C4-2B (cell line): ENCODE results near the gene HECA.
"Not testable (repeated sequence)": the region's sequence is repeated elsewhere in the genome, so short reads cannot be mapped to it uniquely, and the experiment has no call there.

ENCODE experiments used
- H3K27ac ChIP-seq: fragments of 450-650 bp; 2 replicates; pipeline ENCODE4 v1.5.1; 2017
- ZFX ChIP-seq: fragments of 450-650 bp; IDR thresholded peaks from 2 replicates; pipeline ENCODE4 v1.6.1; 2017
- TF ChIP-seq, protein P1 (sequence below): fragments of 450-650 bp; conservative IDR thresholded peaks from 2 replicates; pipeline ENCODE4 v1.5.1; 2017; ENCODE audit warnings: mild to moderate bottlenecking

The HECA gene

DNA sequence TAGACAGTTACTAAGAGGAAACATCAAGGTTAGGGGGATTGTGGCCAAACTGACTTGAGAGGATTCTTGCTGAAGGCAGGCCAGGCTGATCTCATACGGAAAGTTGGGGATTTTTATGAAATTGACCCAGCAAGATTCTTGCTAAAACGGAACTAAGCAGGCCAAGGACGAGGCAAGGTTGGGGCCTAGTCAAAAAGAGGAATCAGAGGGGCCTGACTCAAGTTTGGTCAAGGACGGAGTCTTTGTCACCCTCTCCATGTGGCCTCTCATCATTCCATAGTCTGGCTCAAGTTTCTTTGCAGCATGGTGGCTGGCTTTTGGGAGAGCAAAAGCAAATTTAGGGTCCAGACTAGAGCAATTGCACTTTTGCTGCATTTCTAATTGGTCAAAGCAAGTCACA, 7.9 kb upstream of the HECA start:
- no peak overlapping the region for H3K27ac ChIP-seq
- no peak for TF ChIP-seq ZFX

DNA sequence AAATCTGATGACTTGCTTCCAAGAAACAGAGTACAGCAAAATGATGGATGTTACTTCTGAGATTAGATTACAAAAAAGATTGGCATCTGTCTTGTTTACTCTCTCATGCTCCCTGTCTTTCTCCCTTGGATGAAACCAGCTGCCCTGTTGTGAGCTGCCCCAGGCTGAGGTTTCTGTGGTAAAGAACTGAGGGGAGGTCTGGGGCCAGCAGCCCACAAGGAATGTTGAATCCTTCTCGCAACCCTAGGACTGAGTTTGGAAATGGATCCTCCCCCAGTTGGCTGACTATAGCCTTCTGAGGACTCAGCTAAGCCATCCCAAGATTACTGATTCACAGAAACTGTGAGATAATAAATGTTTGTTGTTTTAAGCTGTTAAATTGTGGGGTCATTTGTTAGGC, 5.6 kb upstream of the HECA start:
- TF ChIP-seq, protein P1, sequence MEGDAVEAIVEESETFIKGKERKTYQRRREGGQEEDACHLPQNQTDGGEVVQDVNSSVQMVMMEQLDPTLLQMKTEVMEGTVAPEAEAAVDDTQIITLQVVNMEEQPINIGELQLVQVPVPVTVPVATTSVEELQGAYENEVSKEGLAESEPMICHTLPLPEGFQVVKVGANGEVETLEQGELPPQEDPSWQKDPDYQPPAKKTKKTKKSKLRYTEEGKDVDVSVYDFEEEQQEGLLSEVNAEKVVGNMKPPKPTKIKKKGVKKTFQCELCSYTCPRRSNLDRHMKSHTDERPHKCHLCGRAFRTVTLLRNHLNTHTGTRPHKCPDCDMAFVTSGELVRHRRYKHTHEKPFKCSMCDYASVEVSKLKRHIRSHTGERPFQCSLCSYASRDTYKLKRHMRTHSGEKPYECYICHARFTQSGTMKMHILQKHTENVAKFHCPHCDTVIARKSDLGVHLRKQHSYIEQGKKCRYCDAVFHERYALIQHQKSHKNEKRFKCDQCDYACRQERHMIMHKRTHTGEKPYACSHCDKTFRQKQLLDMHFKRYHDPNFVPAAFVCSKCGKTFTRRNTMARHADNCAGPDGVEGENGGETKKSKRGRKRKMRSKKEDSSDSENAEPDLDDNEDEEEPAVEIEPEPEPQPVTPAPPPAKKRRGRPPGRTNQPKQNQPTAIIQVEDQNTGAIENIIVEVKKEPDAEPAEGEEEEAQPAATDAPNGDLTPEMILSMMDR, result no peak
- no peak for TF ChIP-seq ZFX
- H3K27ac ChIP-seq, result no peak overlapping the region

DNA sequence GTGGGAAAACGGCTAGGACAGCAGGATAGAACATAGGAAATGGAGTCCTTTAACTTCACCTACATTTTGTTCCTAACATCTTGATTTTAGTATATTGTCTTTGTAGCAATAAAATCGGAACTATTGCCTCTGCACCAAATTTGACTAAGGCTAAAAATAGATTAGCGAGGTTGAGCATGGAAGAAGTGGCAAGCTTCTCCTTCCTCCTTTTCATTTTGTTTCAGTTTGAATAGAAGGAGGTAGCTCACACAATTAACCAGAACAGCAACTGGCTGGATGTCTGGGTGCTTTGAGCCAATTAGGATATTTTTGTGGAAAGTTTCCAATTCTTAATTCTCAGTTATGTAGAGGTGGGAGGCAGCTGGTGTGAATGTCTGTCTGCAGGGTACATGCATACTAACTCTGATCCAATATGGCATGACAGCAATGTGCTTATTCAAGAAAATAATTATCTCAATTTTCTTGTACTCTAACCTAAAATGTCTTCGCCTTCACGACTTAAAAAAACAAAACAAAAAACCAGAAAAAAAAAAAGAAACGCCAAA, 3.1 kb upstream of the HECA start:
- H3K27ac ChIP-seq, result no peak overlapping the region
- TF ChIP-seq ZFX, result no peak
- TF ChIP-seq, protein P1, result no peak

DNA sequence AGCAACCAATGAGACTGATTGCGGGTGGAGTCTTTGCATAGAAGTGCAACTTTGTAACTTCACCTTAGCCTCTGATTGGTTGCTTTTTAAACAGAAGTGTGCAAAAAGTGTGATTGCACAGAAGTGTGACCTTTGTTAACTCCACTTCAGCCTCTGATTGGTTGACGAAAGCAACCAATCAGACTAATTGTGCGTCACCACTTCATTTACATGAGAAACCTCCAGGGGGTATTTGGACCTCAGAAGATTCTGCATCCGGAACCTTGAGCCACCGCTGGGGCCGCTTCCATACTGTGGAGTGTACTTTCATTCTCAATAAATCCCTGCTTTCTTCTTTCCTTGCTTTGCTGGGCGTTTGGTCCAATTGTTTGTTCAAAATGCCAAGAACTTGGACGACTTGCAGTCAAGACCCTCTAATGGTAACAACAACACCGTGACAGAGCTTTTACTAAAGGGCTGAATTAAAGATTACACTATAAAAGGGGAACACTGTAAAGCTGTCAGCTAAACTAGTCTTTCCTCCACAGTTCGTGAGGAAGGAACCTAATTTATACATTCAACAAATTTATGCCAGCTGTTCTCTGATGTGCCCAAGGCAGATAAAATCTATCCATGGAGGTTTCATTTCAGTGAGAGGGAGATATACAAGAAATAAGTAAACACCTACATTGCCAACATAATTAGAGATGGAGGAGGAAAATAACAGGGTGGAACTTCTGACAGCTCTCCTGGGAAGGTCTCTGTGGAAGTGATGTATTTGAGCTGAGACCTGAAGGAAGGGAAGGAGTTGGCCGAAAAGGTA, 1.4 kb upstream of the HECA start:
- H3K27ac ChIP-seq, result no peak overlapping the region
- TF ChIP-seq, protein P1, result no peak
- no peak for TF ChIP-seq ZFX

DNA sequence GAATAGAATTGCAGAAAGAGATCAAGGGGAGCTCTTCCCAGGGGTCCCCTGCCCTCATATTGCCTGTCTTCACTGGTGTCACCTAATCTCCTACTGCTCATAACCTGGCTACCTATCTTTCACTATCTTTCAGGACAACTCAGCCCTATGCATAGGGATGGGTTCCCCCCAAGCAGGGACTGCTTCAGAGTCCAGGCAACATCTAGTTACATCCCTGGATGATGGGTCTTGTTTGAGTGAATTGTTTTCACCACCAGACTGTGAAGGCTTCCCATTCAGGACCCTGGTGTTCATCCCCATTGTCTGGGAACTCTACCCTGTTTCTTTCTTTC, 850 bp upstream of the HECA start:
- H3K27ac ChIP-seq, result no peak overlapping the region
- TF ChIP-seq, protein P1, result no peak
- TF ChIP-seq ZFX, result no peak

DNA sequence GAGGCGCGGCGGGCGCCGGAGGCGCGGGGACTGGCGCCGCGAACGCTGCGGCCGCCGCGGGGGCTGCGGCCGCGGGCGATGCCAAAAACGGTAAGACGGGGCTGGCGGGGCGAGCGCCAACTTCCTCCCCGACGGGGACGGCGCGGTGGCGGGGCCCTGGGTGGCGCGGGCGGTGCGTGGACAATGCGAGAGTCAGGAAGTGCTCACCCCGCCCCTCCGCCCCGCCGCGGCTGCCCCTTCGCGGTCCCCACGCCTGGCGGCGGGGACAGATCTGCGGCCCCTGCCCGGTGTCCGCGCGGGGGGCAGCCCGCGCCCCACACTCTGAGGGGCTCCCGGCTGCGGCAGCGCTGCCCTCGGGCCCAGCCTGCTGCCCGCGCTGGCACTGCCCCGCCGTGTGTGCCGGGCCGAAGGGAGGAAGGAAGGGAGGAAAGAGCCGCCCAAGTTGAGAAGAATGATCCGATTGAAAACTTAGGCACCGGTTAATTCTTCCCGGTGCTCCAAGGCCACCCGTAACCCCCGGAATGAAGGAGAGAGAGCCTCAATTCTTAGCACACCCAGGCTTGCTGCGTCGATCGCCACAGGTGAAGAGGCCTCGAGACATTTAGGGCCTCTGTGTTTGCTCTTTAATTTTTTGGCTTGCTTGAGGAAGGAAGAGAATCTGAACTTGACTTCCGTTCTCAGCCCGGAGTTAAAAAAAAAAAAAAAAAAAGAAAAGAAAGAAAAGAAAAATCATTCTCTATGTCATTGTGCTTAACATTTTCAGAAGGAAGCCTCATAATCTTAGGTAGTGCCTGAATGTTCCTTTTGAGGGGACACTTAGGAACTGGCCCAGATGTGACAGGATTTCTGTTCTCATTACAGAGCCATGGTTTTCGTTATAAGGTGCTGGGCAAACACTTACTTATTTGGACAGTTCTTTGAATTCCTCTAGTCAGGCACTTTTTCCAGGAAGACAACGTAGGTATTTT, 982 bp downstream of the HECA start:
- H3K27ac ChIP-seq, result peak overlapping the region; percentile 61
- TF ChIP-seq, protein P1, result peak; percentile 22; the same call in 1 of the 2 replicates
- TF ChIP-seq ZFX, result 0 out of 2 replicates have a peak, but pooled peaks have one; percentile 25

DNA sequence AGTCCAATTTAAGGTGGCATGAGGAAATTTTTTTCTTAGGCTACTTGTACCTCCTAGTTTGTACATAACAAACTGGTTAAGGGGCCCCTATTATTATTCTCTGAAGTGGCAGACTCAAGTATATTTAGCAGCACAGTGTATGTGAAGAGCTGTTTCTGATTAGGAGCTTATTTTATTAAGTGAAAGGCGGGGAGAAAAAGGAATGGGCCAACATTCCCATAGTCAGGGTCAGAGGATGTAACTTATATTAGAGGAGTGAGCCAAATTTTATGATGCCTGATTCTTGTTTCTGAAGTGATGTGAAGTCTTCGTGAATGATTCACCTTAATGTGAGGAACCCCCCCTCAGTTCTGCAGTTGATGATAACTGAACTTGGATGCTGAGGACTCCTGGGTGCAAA, 2.8 kb downstream of the HECA start:
- no peak for TF ChIP-seq ZFX
- TF ChIP-seq, protein P1, result no peak
- H3K27ac ChIP-seq, result no peak overlapping the region

DNA sequence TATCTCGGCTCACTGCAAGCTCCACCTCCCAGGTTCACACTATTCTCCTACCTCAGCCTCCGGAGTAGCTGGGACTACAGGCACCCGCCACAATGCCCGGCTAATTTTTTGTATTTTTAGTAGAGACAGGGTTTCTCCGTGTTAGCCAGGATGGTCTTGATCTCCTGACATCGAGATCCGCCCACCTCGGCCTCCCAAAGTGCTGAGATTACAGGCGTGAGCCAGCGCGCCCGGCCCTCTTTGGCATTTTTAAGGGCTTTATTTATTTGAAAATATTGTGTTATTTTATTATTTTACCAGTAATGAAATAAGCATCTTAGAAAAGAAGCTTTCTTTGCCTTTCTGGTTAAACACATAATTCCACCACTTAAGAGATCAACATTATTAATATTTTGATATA, 6.0 kb downstream of the HECA start:
- H3K27ac ChIP-seq, result not testable (repeated sequence)
